ENCODE measurements around the gene ZNG1A.
"Not testable (repeated sequence)": the region's sequence is repeated elsewhere in the genome, so short reads cannot be mapped to it uniquely, and the experiment has no call there.

The ZNG1A gene

DNA sequence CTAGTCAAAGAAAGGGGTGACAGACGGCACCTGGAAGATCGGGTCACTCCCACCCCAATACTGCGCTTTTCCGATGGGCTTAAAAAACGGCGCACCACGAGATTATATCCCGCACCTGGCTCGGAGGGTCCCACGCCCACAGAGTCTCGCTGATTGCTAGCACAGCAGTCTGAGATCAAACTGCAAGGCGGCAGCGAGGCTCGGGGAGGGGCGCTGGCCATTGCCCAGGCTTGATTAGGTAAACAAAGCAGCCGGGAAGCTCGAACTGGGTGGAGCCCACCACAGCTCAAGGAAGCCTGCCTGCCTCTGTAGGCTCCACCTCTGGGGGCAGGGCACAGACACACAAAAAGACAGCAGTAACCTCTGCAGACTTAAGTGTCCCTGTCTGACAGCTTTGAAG is 39.0 kb downstream of the ZNG1A start:
- not testable (repeated sequence) for H3K4me1 Mint-ChIP-seq; H3K36me3 Mint-ChIP-seq (ENCODE audit: insufficient read depth); H3K27me3 Mint-ChIP-seq; ATAC-seq (replicated peaks; ENCODE audit: extremely low read depth, poor library complexity, severe bottlenecking); DNase-seq (ENCODE audit: low spot score in 2 of 2); H3K9me3 Mint-ChIP-seq; H3K27ac Mint-ChIP-seq (ENCODE audit: low read depth); H3K4me3 Mint-ChIP-seq

DNA sequence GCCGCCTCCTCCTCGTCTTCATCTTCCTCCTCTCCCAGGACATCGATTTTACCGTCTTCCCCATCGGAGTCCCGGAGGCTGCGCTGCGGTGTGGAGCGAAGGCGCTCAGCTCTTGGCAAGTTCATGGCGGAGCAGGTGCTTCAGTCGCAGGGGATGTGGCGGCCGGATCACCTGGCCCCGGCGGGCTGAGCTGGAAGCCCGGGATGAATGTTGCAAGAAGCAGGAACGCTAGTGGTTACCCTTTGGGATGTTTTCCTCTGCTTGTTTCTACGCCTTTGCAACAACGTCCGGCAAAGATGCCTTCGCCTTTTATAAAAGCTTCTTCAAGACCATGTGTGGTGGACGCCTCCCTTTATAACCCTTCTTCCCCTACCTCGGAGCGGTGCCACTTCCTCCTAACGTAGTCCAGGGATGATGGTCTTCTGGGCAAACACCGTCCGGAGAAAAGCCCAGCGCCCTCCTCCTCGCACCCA is 60.8 kb downstream of the ZNG1A start, which contains the start of gene FOXD4:
Gene FOXD4, minus strand, starts transcription at position 423 of the 473 bp plus-strand sequence. Its CDS starts 298 bp downstream, at position 125.
- not testable (repeated sequence) for H3K27ac Mint-ChIP-seq (ENCODE audit: low read depth); DNase-seq (ENCODE audit: low spot score in 2 of 2); H3K9me3 Mint-ChIP-seq; ATAC-seq (replicated peaks; ENCODE audit: extremely low read depth, poor library complexity, severe bottlenecking); H3K4me1 Mint-ChIP-seq
- peaks cover 23% of the 10 kb centered on the region for H3K27me3 Mint-ChIP-seq
- peak within 1 kb of the TSS; percentile 54 for H3K4me3 Mint-ChIP-seq
- peaks cover 15% of the 10 kb centered on the region for H3K36me3 Mint-ChIP-seq (ENCODE audit: insufficient read depth)

DNA sequence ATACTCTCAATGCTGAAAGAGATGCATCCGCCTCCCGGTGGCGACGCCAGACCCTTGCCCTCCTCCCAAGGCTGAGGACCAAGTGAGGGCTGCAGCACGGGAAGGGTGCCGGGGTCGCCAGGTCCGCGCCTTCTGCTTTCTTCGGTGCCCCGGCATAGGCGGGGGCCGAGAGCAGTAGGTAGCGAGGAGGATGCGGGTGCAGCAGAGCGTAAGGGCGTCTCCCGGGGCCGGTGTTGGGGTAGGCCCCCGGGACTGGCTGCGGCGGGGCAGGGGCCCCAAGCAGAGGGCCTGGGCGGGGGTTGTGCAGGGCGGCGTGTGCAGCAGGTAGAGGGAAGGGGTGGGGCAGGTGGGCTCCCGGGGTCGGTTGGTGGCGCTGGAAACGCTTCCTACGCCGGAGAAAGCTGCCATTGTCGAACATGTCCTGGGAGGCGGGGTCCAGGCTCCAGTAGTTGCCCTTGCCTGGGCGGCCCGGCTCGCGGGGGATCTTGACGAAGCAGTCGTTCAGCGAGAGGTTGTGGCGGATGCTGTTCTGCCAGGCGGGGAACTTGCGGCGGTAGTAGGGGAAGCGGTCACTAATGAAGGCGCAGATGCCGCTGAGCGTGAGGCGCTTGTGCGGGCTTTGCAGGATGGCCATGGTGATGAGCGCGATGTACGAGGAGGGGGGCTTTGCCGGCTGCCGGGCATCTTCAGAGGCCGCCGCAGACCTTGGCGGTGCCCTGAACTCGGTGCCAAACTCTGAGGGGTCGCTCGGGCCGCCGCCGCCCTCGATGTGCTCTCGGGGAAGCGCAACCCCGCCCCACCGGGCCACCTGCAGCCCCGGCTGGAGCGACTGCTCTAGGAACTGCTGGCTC is 61.5 kb downstream of the ZNG1A start:
- not testable (repeated sequence) for ATAC-seq (replicated peaks; ENCODE audit: extremely low read depth, poor library complexity, severe bottlenecking); H3K9me3 Mint-ChIP-seq; H3K27ac Mint-ChIP-seq (ENCODE audit: low read depth); H3K4me1 Mint-ChIP-seq; DNase-seq (ENCODE audit: low spot score in 2 of 2)
- Mint-ChIP-seq H3K36me3 (ENCODE audit: insufficient read depth) (peaks cover 16% of the 10 kb centered on the region), H3K4me3 (peak overlapping the region; percentile 54), H3K27me3 (peaks cover 23% of the 10 kb centered on the region)

DNA sequence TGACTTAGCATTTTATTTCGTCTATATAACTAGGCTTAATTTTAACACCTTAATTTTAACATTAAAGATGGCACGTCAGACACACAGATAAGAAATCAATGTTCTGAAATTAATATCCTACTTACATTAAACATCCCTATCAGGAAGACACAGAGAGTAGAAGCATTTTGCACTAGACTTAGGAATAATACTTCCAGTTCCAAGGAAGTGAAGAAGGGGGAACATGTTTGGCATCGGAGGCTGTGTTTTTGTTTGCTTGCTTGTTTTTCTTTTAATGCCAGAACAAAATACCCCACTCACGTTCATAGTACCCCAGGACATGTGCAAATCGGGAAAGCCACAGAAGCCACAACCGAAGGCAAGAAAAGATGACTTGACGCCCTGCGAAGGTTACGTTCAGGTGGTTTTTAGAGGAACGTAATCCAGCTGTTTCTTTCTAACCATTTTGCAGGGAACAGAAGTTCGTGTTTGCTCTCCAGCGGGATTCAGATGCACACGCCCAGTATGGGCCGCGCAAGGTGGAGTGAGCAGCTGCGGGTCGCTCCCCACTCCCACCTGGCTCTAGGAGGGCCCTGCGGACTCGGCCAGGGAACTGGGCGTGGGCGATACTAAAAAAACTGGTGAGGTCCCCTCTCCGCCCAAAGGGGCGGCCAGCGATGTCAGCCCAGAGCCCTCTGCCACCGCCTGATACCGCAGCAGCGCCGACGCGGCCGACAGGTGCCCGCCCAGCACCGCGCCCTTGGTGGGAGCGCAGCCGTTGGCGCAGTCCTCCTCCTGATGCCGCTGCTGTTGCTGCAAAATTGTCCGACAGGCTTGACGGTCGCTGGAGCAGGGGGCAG is 62.4 kb downstream of the ZNG1A start:
- peaks cover 23% of the 10 kb centered on the region for H3K27me3 Mint-ChIP-seq
- not testable (repeated sequence) for DNase-seq (ENCODE audit: low spot score in 2 of 2); ATAC-seq (replicated peaks; ENCODE audit: extremely low read depth, poor library complexity, severe bottlenecking); H3K4me3 Mint-ChIP-seq; H3K9me3 Mint-ChIP-seq; H3K27ac Mint-ChIP-seq (ENCODE audit: low read depth); H3K4me1 Mint-ChIP-seq
- peaks cover 16% of the 10 kb centered on the region for H3K36me3 Mint-ChIP-seq (ENCODE audit: insufficient read depth)

DNA sequence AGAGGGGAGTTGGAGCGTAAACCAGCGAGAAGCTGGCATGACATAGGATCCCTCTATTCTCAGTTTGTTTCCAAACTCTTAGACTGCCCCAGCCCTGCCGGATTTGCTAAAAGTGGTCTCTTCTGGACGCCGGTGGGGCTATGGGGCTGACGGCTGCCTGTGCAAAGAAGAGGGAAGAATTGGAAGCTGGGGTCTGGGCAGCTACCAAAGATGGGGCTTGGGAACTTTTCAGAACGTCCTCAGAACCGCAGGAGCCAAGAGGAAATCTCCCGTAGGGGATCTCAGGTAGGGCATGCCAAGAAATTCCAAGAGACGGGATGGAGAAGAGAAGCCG is 63.8 kb downstream of the ZNG1A start:
- Mint-ChIP-seq H3K27me3 (peaks cover 23% of the 10 kb centered on the region), H3K4me3 (peak overlapping the region; percentile 41), H3K36me3 (ENCODE audit: insufficient read depth) (peaks cover 16% of the 10 kb centered on the region)
- not testable (repeated sequence) for H3K9me3 Mint-ChIP-seq; ATAC-seq (replicated peaks; ENCODE audit: extremely low read depth, poor library complexity, severe bottlenecking); H3K27ac Mint-ChIP-seq (ENCODE audit: low read depth); DNase-seq (ENCODE audit: low spot score in 2 of 2); H3K4me1 Mint-ChIP-seq

DNA sequence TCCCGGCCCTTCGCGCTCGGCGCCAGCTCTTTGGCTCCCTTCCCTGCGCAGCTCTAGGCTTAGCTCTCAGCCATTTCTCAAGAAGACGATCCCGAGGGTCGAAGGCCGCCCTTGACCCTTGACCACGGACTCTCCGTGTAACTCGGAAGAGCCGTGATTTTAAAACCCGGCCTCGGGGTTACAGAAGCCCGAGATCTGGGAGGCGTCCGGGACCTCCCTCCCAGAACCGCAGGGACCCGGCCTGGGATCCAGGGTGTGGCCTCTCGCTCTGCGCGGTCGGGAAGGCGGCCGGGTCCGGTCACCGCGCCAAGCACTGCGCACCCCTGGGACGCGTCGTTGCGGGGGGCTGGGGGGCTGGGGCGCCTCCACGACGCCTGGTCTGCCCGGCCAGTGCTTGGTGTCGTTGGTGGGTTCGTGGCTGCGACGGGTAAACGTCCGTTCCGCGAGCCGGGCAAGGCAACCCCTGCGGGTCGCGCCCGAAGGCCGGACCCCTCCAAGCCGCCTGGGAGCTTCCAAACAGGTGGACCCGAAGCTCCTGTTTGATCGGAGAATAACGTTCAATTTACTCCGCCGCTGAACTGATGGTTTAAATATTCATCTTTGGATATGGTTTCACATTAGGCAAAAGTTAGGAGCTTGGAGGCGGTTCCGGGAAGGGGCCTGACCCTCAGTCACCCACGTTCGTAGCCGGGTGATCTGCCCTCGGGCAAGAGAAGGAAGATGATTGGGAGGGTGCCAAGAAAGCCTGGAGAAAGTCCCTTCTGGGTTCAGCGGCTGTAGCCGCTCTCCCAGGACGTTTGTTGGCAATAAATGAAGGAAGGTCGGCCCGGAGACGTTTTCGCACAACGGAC is 64.4 kb downstream of the ZNG1A start:
- H3K27me3 Mint-ChIP-seq: peaks cover 26% of the 10 kb centered on the region
- H3K4me1 Mint-ChIP-seq; ATAC-seq (replicated peaks; ENCODE audit: extremely low read depth, poor library complexity, severe bottlenecking); H3K9me3 Mint-ChIP-seq; DNase-seq (ENCODE audit: low spot score in 2 of 2); H3K27ac Mint-ChIP-seq (ENCODE audit: low read depth): not testable (repeated sequence)
- H3K36me3 Mint-ChIP-seq (ENCODE audit: insufficient read depth): peaks cover 16% of the 10 kb centered on the region
- peak overlapping the region; percentile 41 for H3K4me3 Mint-ChIP-seq

DNA sequence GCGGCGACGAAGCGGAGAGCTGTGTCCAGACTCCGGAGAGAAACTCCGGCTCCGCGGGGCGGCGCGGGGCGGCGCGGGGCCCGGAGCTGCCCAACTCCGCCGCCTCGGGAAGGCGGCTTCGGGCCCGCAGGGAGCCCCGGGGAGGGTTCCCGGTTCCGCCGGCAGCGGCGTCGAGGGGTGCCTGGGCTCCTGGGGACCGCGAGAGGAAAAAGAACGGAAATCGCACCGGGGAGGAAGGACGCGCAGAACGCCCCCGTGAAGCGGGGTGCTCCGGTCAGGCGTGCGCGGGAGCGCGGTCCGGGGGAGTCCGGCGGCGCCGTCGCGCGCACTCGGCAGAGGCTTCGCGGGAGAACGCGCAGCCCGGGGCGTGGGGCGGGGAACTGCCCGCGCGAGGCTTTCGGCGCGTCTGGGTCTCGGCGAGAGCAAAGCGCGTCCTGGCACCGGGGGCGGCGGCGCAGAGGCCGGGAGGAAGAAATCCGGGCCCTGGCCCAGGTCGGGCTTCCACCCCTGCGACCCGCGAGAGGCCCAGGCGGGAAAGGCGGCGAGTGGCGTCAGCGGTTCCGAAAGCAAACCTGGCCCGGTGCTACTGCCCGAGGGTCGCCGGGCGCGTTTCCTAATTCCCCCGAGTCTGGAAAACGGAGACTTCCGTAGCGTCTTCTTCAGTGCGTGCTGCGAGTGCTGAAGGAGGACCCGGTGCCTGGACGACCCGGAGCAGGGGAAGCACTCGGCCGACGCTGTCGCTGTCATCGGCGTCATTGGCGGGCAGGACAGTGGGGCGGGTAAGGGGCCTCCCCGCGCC is 65.2 kb downstream of the ZNG1A start:
- not testable (repeated sequence) for DNase-seq (ENCODE audit: low spot score in 2 of 2); H3K9me3 Mint-ChIP-seq; H3K27ac Mint-ChIP-seq (ENCODE audit: low read depth); H3K4me1 Mint-ChIP-seq
- peak; percentile 54 for ATAC-seq (replicated peaks; ENCODE audit: extremely low read depth, poor library complexity, severe bottlenecking)
- Mint-ChIP-seq H3K27me3 (peaks cover 29% of the 10 kb centered on the region), H3K4me3 (peak overlapping the region; percentile 41), H3K36me3 (ENCODE audit: insufficient read depth) (peaks cover 16% of the 10 kb centered on the region)

DNA sequence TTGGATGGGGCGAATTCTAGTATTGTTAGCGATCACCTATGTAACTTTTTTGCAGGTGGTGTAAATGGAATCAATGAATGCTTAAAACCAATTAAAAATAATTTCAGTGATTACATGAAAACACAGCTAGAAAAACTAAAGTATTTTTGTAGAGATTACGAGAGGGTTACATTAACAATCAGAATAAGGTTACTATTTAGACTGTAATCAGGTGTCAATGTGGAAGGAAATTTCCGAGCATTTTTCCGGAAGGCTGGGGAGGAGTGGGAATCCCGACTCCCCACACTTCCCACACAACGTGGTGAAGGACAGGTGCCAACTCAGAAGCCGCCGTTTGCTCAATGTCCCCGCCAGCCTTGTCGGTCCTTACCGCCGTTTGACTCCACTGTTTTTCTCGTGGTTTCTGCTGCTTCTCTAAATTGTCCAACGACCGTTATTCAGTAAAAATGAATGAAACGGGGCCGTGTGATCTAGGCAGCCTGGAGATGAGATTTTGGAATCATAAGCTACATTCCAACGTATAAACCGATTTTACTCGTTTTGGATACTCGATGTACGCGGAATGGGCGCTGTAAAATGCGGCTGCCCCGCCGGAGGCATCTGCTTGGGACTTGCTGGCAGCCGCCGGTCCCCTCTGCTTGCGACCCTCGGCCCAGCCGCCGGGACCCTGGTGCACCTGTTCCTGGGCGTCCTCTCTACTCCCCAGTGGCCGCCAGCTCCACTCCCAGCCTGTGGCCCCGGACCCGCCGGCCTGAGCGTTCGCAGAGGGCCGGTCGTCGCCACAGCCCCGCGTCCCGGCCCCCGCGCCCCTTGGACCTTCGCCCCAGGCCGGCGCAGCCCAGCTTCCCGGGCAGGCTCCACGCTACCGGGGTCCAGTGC is 66.0 kb downstream of the ZNG1A start:
- not testable (repeated sequence) for H3K27ac Mint-ChIP-seq (ENCODE audit: low read depth)
- peaks cover 31% of the 10 kb centered on the region for H3K27me3 Mint-ChIP-seq

DNA sequence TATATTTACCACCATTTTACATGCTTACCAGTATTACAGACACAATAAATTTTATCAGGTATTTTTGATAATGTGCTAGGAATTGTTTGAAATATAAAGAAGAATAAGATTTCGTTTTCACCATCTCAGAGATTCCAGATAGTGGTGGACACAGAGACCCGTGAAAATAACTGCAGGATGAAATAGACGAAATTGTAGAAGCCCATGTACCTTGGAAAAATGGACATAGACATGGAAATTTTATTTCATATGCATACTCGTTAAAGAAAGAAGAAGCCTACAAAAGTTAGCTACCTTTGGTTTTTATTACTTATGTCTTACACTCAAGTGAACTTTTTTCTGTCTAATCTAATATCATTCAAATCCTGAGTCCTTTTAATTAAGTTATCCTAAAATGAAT is 68.2 kb downstream of the ZNG1A start:
- H3K36me3 Mint-ChIP-seq (ENCODE audit: insufficient read depth): peaks cover 10% of the 10 kb centered on the region
- ATAC-seq (replicated peaks; ENCODE audit: extremely low read depth, poor library complexity, severe bottlenecking); H3K27ac Mint-ChIP-seq (ENCODE audit: low read depth); H3K4me1 Mint-ChIP-seq; H3K4me3 Mint-ChIP-seq; DNase-seq (ENCODE audit: low spot score in 2 of 2); H3K9me3 Mint-ChIP-seq: not testable (repeated sequence)
- peaks cover 49% of the 10 kb centered on the region for H3K27me3 Mint-ChIP-seq

More for the DNA sequence above, 66.0 kb downstream of the ZNG1A start:
- peaks cover 16% of the 10 kb centered on the region for H3K36me3 Mint-ChIP-seq (ENCODE audit: insufficient read depth)
- not testable (repeated sequence) for H3K9me3 Mint-ChIP-seq; ATAC-seq (replicated peaks; ENCODE audit: extremely low read depth, poor library complexity, severe bottlenecking); DNase-seq (ENCODE audit: low spot score in 2 of 2); H3K4me1 Mint-ChIP-seq
- H3K4me3 Mint-ChIP-seq: peak overlapping the region; percentile 7

DNA sequence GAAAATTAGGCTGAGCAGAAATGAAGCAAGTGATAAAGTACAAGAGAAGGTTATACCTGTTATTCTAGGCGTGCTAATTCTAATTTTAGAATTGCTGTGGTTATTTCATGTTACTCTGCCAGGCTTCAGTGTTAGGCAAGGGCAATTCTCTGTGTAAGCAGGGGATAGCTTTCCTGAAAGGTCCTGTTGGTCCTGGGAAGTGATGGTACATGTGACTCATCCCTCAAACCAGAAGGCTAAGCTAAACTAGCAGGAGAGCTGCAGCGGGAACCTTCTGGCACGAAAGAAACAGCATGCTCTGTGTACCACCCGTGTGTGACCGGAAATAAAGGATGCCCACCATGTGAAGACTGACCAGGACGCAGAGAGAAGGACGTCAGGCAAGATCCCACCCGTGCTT is 69.3 kb downstream of the ZNG1A start:
- not testable (repeated sequence) for DNase-seq (ENCODE audit: low spot score in 2 of 2); H3K4me3 Mint-ChIP-seq; H3K36me3 Mint-ChIP-seq (ENCODE audit: insufficient read depth); H3K9me3 Mint-ChIP-seq; ATAC-seq (replicated peaks; ENCODE audit: extremely low read depth, poor library complexity, severe bottlenecking); H3K4me1 Mint-ChIP-seq; H3K27ac Mint-ChIP-seq (ENCODE audit: low read depth)
- peaks cover 43% of the 10 kb centered on the region for H3K27me3 Mint-ChIP-seq
